Measurements from ENCODE around the gene SLC16A4.
"Not testable (repeated sequence)": the region's sequence is repeated elsewhere in the genome, so short reads cannot be mapped to it uniquely, and the experiment has no call there.

SLC16A4 gene

GRCh38 chr1:110390692-110391245, at the start of gene SLC16A4:
Gene SLC16A4, minus strand, starts transcription at chr1:110391026. Its CDS starts 1,703 bp downstream, at chr1:110389323.
- H3K4me3 ChIP-seq (replicated peaks; ENCODE audit: low read depth, low read length): no peak within 1 kb of the TSS
- H3K36me3 ChIP-seq (ENCODE audit: control insufficient read depth, insufficient read depth, low read length): no peaks in the 10 kb centered on the region; the same call in 1 of the 2 replicates
- DNase-seq (ENCODE audit: extremely low read depth, insufficient read length): no peak
- H3K27me3 ChIP-seq (replicated peaks; ENCODE audit: control insufficient read depth, insufficient read depth, low read length): no peaks in the 10 kb centered on the region
- no peak for TF ChIP-seq CTCF (IDR thresholded peaks at IDR 0.05; ENCODE audit: insufficient read depth, low read length, poor library complexity, severe bottlenecking)

GRCh38 chr1:110439873-110440272, 49.0 kb upstream of the SLC16A4 start:
- not testable (repeated sequence) for DNase-seq (ENCODE audit: extremely low read depth, insufficient read length); H3K4me3 ChIP-seq (replicated peaks; ENCODE audit: low read depth, low read length); H3K27me3 ChIP-seq (replicated peaks; ENCODE audit: control insufficient read depth, insufficient read depth, low read length); H3K36me3 ChIP-seq (ENCODE audit: control insufficient read depth, insufficient read depth, low read length)

GRCh38 chr1:110438893-110439292, 48.1 kb upstream of the SLC16A4 start:
- Histone ChIP-seq H3K4me3 (replicated peaks; ENCODE audit: low read depth, low read length) (no peak overlapping the region), H3K27me3 (replicated peaks; ENCODE audit: control insufficient read depth, insufficient read depth, low read length) (no peaks in the 10 kb centered on the region), H3K36me3 (ENCODE audit: control insufficient read depth, insufficient read depth, low read length) (no peaks in the 10 kb centered on the region)
- DNase-seq (ENCODE audit: extremely low read depth, insufficient read length): no peak
- TF ChIP-seq CTCF (IDR thresholded peaks at IDR 0.05; ENCODE audit: insufficient read depth, low read length, poor library complexity, severe bottlenecking): no peak

- H3K27me3 ChIP-seq (replicated peaks; ENCODE audit: control insufficient read depth, insufficient read depth, low read length); H3K4me3 ChIP-seq (replicated peaks; ENCODE audit: low read depth, low read length); DNase-seq (ENCODE audit: extremely low read depth, insufficient read length); H3K36me3 ChIP-seq (ENCODE audit: control insufficient read depth, insufficient read depth, low read length): not testable (repeated sequence)
Observed at GRCh38 chr1:110437645-110438299, 46.9 kb upstream of the SLC16A4 start.

GRCh38 chr1:110436635-110437034, 45.8 kb upstream of the SLC16A4 start:
- DNase-seq (ENCODE audit: extremely low read depth, insufficient read length): no peak
- no peaks in the 10 kb centered on the region for H3K36me3 ChIP-seq (ENCODE audit: control insufficient read depth, insufficient read depth, low read length)
- no peak for TF ChIP-seq CTCF (IDR thresholded peaks at IDR 0.05; ENCODE audit: insufficient read depth, low read length, poor library complexity, severe bottlenecking)
- H3K4me3 ChIP-seq (replicated peaks; ENCODE audit: low read depth, low read length): no peak overlapping the region
- H3K27me3 ChIP-seq (replicated peaks; ENCODE audit: control insufficient read depth, insufficient read depth, low read length): no peaks in the 10 kb centered on the region

- Histone ChIP-seq H3K27me3 (replicated peaks; ENCODE audit: control insufficient read depth, insufficient read depth, low read length) (0 out of 2 replicates have a peak, but pooled peaks cover 1% of the 10 kb centered on the region), H3K4me3 (replicated peaks; ENCODE audit: low read depth, low read length) (no peak overlapping the region), H3K36me3 (ENCODE audit: control insufficient read depth, insufficient read depth, low read length) (no peaks in the 10 kb centered on the region)
- DNase-seq (ENCODE audit: extremely low read depth, insufficient read length): no peak
- no peak for TF ChIP-seq CTCF (IDR thresholded peaks at IDR 0.05; ENCODE audit: insufficient read depth, low read length, poor library complexity, severe bottlenecking)
Observed at GRCh38 chr1:110434946-110435345, 44.1 kb upstream of the SLC16A4 start.
